H4 (cell line): ENCODE results near the gene GPATCH4. TPM values are rescaled to one million over a fixed set of nuclear protein-coding genes. Genes with fewer than 3 reads are reported as not detected.
"Not testable (repeated sequence)": the region's sequence is repeated elsewhere in the genome, so short reads cannot be mapped to it uniquely, and the experiment has no call there.

Experiments used
- DNase-seq: peaks from one replicate; pipeline ENCODE4 v3.0.0-alpha.2; 2015; ENCODE audit warnings: low spot score
- total RNA-seq: library from RNA; depleted of rRNA; stranded (reverse); fragments of >200 nt; shearing (Covaris generic); gene quantifications from 2 replicates; pipeline ENCODE4 v1.2.3, GENCODE V29; 2014

Gene GPATCH4
- total RNA-seq, 1 experiment from 2014 or later, result 31.8 TPM

- DNase-seq, result no peak
These were observed 23.2 kb downstream of the GPATCH4 start for GRCh38 chr1:156578055-156578454.

- no peak for DNase-seq
These were observed 23.7 kb downstream of the GPATCH4 start for GRCh38 chr1:156577550-156577949.

- DNase-seq, result no peak
These were observed 27.1 kb downstream of the GPATCH4 start for GRCh38 chr1:156574039-156574633.

DNA sequence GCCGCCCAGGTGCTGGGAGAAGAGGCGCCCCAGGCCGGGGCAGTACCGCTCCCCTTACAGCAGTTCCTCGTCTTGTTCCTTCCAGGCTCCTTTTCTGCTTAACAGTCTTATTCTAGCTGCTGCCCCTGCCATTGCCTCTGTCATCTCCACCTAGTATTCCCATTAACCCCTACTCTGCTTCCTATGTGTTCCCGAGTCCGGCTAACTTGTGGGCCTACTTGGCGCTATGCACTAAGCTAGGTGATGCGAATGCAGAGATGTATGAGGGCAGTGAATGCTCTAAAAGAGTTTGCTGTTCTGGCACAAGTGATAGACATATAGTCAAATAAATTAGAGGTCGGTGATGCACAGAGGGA is 28.6 kb downstream of the GPATCH4 start:
- DNase-seq, result no peak

GRCh38 chr1:156571919-156572662 is 29.2 kb downstream of the GPATCH4 start, which contains the start of gene IQGAP3:
Gene IQGAP3, minus strand, starts transcription at chr1:156572565. Its CDS starts 36 bp downstream, at chr1:156572529.
- DNase-seq, result peak; percentile 74

DNA sequence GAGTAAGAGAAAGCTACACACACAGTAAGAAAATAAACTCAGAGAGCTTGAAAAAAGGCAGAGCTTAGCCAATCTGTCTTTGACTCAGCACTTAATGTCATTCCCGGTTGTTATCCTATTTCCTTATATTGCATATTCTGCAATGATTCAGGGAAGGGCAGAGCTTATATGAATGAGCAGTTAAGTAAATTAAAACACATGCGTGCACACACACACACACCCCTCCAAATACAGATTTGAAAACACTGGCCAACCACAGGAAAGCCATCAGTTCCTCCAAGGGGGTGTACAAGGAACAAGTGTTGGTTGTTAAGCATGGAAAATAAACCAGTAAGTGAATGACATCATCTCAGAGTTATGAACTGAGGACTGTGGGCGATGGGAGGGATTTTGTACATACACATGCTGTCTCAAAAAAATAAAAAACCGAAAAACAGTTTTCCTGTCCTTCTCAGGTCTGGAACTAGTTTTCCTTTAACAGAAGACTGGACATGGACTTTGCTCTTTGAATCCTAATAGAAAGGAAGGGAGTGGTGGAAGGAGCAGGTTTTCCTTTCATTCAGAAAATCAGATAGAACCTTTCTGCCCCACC is 29.9 kb downstream of the GPATCH4 start:
- DNase-seq, result peak; percentile 78

GRCh38 chr1:156566436-156566835 is 34.8 kb downstream of the GPATCH4 start:
- DNase-seq, result no peak

DNA sequence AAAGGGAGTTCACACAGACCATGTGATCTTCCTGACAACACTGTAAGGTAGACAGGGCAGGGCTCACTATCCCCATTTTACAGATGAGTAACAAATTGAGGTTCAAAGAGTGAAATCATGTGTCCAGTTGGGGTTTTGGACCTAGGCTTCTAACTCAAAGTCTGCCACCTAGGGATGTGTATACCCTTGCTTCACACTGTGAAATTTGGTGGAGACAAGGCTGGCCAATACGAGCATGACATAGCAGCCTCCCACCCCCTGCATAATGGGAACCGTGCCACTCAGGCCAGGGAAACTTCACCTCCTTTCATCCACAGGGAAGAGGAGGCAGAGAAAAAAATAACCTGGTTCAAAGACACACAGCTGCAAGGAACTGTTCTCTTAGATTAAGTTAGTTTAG is 35.8 kb downstream of the GPATCH4 start:
- DNase-seq, result no peak

- DNase-seq, result no peak
These were observed 40.6 kb downstream of the GPATCH4 start for GRCh38 chr1:156560585-156561163.

DNA sequence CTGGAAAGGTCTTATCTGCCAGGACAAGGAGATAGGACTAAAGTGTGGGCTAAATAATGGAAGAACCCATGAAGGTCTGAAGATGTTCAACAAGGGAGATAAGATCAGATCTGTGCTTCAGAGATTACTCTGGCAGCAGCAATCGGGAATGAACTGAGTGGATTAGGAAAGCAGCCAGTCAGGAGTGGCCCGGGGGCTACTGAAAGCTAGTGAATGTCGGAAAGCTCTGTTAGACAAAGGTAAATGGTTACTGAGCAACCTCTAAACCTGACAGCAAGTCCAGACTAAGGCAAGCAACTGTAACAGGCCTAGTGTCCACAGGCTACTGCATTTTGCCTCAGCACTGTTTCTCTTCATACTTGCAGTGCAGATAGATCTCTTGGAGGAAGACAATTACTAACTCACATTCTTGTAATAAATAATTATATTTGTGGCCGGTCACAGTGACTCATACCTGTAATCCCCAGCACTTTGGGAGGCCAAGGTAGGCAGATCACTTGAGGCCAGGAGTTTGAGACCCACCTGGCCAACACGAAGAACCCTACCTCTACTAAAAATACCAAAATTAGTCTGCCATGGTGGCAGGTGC is 41.4 kb downstream of the GPATCH4 start:
- DNase-seq, result no peak

DNA sequence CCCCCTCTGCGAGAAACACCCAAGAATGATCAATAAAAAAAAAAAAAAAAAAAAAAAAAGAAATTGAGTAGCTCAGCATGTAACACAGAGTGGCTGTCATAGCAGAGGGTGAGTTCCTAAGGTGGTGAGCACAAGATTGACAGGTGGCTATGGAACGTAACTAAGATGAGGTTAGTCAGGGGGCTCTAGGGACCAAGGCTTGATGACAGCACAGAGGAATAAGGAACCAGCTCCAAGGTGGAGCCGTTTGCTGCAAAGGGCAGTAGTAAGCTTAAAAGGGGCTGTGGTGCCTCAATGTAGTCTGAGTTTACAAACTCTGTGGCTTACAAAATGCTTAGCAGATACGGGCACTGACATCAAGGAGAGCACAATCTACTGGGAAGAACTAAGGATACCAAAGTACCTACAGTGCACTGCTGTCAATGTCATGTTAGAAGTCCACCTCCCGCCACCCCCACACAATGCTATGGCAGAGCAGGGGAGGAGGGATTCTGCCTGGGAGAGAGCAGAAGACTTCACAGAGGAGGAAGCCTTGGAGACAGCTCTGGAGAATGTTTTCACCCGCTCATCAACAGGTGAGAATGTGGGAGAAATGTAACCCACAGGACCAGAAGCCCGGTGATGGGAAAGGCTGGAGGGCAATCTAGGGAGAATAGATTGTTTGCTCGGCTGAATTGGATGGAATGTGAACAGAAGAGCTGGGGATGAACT is 42.0 kb downstream of the GPATCH4 start:
- DNase-seq, result no peak

DNA sequence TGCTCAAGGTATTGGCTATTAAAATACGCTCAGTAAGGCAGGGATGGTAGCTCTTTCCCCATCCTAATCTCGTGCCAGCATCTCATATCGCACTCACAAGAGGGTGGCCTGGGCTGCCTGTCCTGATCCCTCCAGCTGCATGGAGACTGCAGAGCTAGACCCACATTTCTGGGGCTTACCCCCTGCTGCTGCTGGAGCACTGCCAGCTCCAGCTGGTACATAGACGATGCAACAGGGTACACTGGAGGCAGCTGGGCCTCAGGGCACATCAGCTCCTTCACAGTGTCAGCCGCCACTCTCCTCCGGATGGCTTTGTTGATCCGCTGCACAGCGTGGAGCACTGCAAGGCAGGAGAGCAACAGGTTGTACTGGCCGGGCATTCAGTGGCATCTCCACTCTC is 44.9 kb downstream of the GPATCH4 start:
- DNase-seq, result no peak

GRCh38 chr1:156555715-156556114 is 45.6 kb downstream of the GPATCH4 start:
- DNase-seq, result no peak

- no peak for DNase-seq
These were observed 46.3 kb downstream of the GPATCH4 start for GRCh38 chr1:156554971-156555370.

GRCh38 chr1:156553860-156554485 is 47.3 kb downstream of the GPATCH4 start:
- no peak for DNase-seq

DNA sequence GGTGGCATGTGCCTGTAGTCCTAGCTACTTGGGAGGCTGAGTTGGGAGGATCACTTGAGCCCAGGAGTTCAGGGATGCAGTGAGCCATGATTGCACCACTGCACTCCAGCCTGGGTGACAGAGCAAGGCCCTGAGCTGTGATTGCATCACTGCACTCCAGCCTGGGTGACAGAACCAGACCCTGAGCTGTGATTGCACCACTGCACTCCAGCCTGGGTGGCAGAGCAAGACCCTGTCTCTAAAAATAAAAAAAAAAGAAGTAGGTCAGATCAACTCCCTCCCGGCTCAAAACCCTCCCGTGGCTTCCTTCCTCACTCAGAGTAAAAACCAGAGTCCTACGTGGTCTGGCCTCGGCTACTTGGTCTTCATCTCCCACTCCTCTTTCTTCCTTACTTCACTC is 48.3 kb downstream of the GPATCH4 start:
- not testable (repeated sequence) for DNase-seq

- no peak for DNase-seq
These were observed 48.8 kb downstream of the GPATCH4 start for GRCh38 chr1:156552518-156552917.

- DNase-seq, result no peak
These were observed 49.4 kb downstream of the GPATCH4 start for GRCh38 chr1:156551869-156552268.

- no peak for DNase-seq
These were observed 50.1 kb downstream of the GPATCH4 start for GRCh38 chr1:156551066-156551643.

DNA sequence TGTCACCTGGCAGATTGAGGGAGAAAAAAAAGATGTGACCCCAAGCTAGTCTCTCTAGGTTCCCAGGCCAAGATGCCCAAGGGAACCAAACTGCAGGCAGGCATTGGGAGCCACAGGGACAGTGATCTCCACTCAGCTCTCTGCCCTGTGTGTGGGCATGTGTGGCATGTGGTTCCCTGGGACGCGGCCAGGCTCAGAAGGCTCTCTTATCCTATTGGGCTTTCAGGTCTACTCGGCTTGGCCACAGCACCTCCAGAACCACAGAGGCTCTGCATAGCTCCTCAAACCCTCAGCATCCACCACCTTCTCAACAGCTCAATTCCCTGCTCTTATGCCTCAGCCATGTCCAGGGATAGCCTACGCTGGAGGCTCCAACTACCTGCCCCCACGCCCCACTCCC is 50.9 kb downstream of the GPATCH4 start:
- no peak for DNase-seq

- no peak for DNase-seq
These were observed 51.4 kb downstream of the GPATCH4 start for GRCh38 chr1:156549831-156550230.
